Pancreas (tissue), 10 donors: ENCODE measurements around the gene INSYN2B. TPM values are rescaled to one million over a fixed set of nuclear protein-coding genes. Genes with fewer than 3 reads are reported as not detected.

Source experiments
- ATAC-seq, 4 donors: fragments of 200-7000 bp; cut with Tn5 transposase; one replicate each; pipeline versions ENCODE4 v1.8.0 to v1.9.1; 2020; ENCODE audit warnings: mild to moderate bottlenecking in 4 of 4, moderate library complexity in 4 of 4
- DNase-seq, 6 donors: peaks; one replicate each; pipeline ENCODE4 v3.0.0-alpha.2; 2020
- FAIRE-seq: peaks from 2 replicates; lab custom pipeline; 2012; peaks lifted over from hg19 to GRCh38; lab: Jason Lieb, UNC
- H3K27ac ChIP-seq, 4 donors: fragments of 200-600 bp; sonication (generic); 1 replicate in 3 of 4; 2 replicates in 1 of 4; pipeline versions ENCODE4 v1.5.0 to v1.8.0; 2020
- H3K27me3 ChIP-seq, 4 donors: fragments of 200-600 bp; one replicate each; pipeline ENCODE4 v1.8.0; 2021
- H3K36me3 ChIP-seq, 3 donors: fragments of 200-600 bp; sonication (generic) in 1 of 3; one replicate each; pipeline versions ENCODE4 v1.5.0 to v1.8.0; 2020 to 2021
- H3K4me1 ChIP-seq, 3 donors: fragments of 200-600 bp; one replicate each; pipeline ENCODE4 v1.8.0; 2021
- H3K4me3 ChIP-seq, 4 donors: fragments of 200-600 bp; sonication (generic) in 2 of 4; one replicate each; pipeline versions ENCODE4 v1.5.0 to v1.8.0; 2020 to 2021
- H3K9me3 ChIP-seq, 4 donors: fragments of 200-600 bp; one replicate each; pipeline ENCODE4 v1.8.0; 2021
- CTCF ChIP-seq, 4 donors: fragments of 200-600 bp; sonication (generic) in 3 of 4; IDR thresholded peaks; one replicate each; pipeline versions ENCODE4 v1.5.0 to v1.8.0; 2021; ENCODE audit warnings: antibody characterized with exemption in 4 of 4
- WGBS, 2 donors: extraction: QIAGEN DNeasy Blood & Tissue Kit; methylation state at CpG; one replicate each; pipeline ENCODE4 v1.1.7; 2013; 5-methylcytosine and 5-hydroxymethylcytosine counted together
- intact Hi-C, 3 donors: fragments of 100-400 bp; cut with DNase I; formaldehyde crosslinking; loops; one replicate each; pipeline versions ENCODE4 v1.11.1 to v1.14.2; 2022
- polyA plus RNA-seq, 2 donors: library from polyadenylated mRNA; stranded (reverse); fragments of 200-250 nt; gene quantifications; one replicate each; pipeline ENCODE4 v1.2.3, GENCODE V29; 2013
- total RNA-seq, 6 donors: library from RNA; stranded (reverse); fragmentation: NEBNext Ultra II Directional in 4 of 6; extraction: Animal tissue kit (Norgen Biotek cat#: 25700) in 4 of 6; gene quantifications; one replicate each; pipeline versions ENCODE4 v1.2.1 to v1.2.4, GENCODE V29; 2021 to 2023
- donor health status: healthy with polysubstance abuse.
- donor health status: DM: no; HTN: no; CAD: no; lungs with moderate emphysema.
- donor health status: DM: no; HTN: no; CAD: no.
- donor health status: control.
- donor health status: control.
- donor health status: Bipolar disorder and iron deficiency.
- donor health status: DM: yes; HTN: yes; CAD: no.
- donor health status: DM: no; HTN: no; CAD: no.
- donor health status: DM: no; HTN: no; CAD: no.
- donor health status: DM: yes; HTN: yes; CAD: no.

The INSYN2B gene
- total and polyA plus RNA-seq, 8 donors, result 0.02 TPM; not detected in 7

GRCh38 chr5:170012622-170013021 lies 32.3 kb upstream of the INSYN2B start:
- no peak for DNase-seq
- WGBS, 2 donors, result 38 to 48% methylated on average over 11 of the region's 11 CpGs
- no peak for ATAC-seq
- H3K36me3 ChIP-seq, result no peaks in the 10 kb centered on the region
- no peak for FAIRE-seq
- intact Hi-C loops, result no loop called here
- TF ChIP-seq CTCF (IDR thresholded peaks at IDR 0.05), result no peak
- no peaks in the 10 kb centered on the region for H3K4me1 ChIP-seq
- H3K9me3 ChIP-seq, result no peaks in the 10 kb centered on the region
- H3K27ac ChIP-seq, result no peak overlapping the region
- H3K4me3 ChIP-seq, result no peak overlapping the region
- H3K27me3 ChIP-seq, result no peaks in the 10 kb centered on the region

- Histone ChIP-seq H3K36me3 (no peaks in the 10 kb centered on the region), H3K4me3 (no peak overlapping the region), H3K27ac (no peak overlapping the region), H3K27me3 (no peaks in the 10 kb centered on the region), H3K9me3 (no peaks in the 10 kb centered on the region), H3K4me1 (no peaks in the 10 kb centered on the region)
- no peak for TF ChIP-seq CTCF (IDR thresholded peaks at IDR 0.05)
- intact Hi-C loops, result no loop called here
- FAIRE-seq (no peak), DNase-seq (no peak), ATAC-seq (no peak)
- WGBS, 2 donors, result 55 to 71% methylated on average over 2 of the region's 2 CpGs
Observed at GRCh38 chr5:170011751-170012150, 31.5 kb upstream of the INSYN2B start.

- DNase-seq (no peak), ATAC-seq (no peak), FAIRE-seq (no peak)
- WGBS, 2 donors, result 58 to 68% methylated on average over 4 of the region's 4 CpGs
- TF ChIP-seq CTCF (IDR thresholded peaks at IDR 0.05), result no peak
- Histone ChIP-seq H3K4me1 (no peaks in the 10 kb centered on the region), H3K36me3 (no peaks in the 10 kb centered on the region), H3K4me3 (no peak overlapping the region), H3K9me3 (no peaks in the 10 kb centered on the region), H3K27me3 (no peaks in the 10 kb centered on the region), H3K27ac (no peak overlapping the region)
- intact Hi-C loops, result no loop called here
Observed at GRCh38 chr5:170010595-170010994, 30.3 kb upstream of the INSYN2B start.

GRCh38 chr5:170008376-170008775 lies 28.1 kb upstream of the INSYN2B start:
- FAIRE-seq (no peak), DNase-seq (no peak), ATAC-seq (no peak)
- 62 to 63% methylated on average over 6 of the region's 6 CpGs for WGBS, 2 donors
- no peaks in the 10 kb centered on the region for H3K36me3 ChIP-seq
- no peak overlapping the region for H3K4me3 ChIP-seq
- no peaks in the 10 kb centered on the region for H3K4me1 ChIP-seq
- intact Hi-C loops, result no loop called here
- H3K27me3 ChIP-seq, result no peaks in the 10 kb centered on the region
- H3K9me3 ChIP-seq, result no peaks in the 10 kb centered on the region
- TF ChIP-seq CTCF (IDR thresholded peaks at IDR 0.05), result no peak
- H3K27ac ChIP-seq, result no peak overlapping the region

- H3K4me1 ChIP-seq, result no peaks in the 10 kb centered on the region
- no peaks in the 10 kb centered on the region for H3K36me3 ChIP-seq
- 37 to 39% methylated on average over 6 of the region's 6 CpGs for WGBS, 2 donors
- ATAC-seq (no peak), DNase-seq (no peak), FAIRE-seq (no peak)
- H3K4me3 ChIP-seq, result no peak overlapping the region
- H3K9me3 ChIP-seq, result no peaks in the 10 kb centered on the region
- intact Hi-C loops, result no loop called here
- H3K27me3 ChIP-seq, result no peaks in the 10 kb centered on the region
- H3K27ac ChIP-seq, result no peak overlapping the region
- no peak for TF ChIP-seq CTCF (IDR thresholded peaks at IDR 0.05)
Observed at GRCh38 chr5:170006021-170006420, 25.7 kb upstream of the INSYN2B start.
